Measurements from ENCODE around the gene PNMA8B. TPM values are rescaled to one million over a fixed set of nuclear protein-coding genes. Genes with fewer than 3 reads are reported as not detected.

PNMA8B gene
- total RNA-seq, 4 donors from 2014 or later, result 1.5 to 3.3 (median 1.6) TPM

GRCh38 chr19:46454244-46454643, 41.4 kb downstream of the PNMA8B start:
- WGBS, result 66% methylated on average over 3 of the region's 3 CpGs
- no peaks in the 10 kb centered on the region for H3K36me3 ChIP-seq
- no peak overlapping the region for H3K27ac ChIP-seq (replicated peaks in 1 of 4)
- intact Hi-C loops (cut with DNase I), result no loop called here
- peaks cover 0 to 8% (median 6%) of the 10 kb centered on the region in 4 donors for H3K4me1 ChIP-seq
- TF ChIP-seq POLR2A (IDR thresholded peaks at IDR 0.05; ENCODE audit: low read depth) (no peak), CTCF (IDR thresholded peaks at IDR 0.05) (no peak), EP300 (IDR thresholded peaks at IDR 0.05) (no peak), POLR2AphosphoS5 (IDR thresholded peaks at IDR 0.05) (no peak)
- no peak overlapping the region for H3K4me3 ChIP-seq
- DNase-seq (ENCODE audit: extremely low spot score), result no peak
- no peaks in the 10 kb centered on the region for H3K27me3 ChIP-seq
- no peaks in the 10 kb centered on the region for H3K9me3 ChIP-seq

DNA sequence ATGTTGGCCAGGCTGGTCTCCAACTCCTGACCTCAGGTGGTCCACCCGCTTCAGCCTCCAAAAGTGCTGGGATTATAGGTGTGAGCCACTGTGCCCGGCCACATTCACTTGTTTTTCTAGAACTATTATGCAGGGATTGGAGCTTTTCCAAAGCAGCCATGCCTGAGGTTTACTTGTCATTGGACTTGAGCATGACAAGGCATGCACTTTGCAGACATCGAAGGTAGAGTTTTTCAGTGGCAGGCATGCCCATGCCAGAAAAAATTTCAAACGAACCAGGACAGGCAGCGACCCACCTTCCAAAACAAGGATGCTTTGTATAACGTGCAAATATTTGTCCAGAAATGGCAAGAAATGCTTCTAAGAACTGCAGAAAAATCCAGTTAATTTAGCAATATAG, 42.0 kb downstream of the PNMA8B start:
- Histone ChIP-seq H3K4me3 (no peak overlapping the region), H3K9me3 (no peaks in the 10 kb centered on the region), H3K36me3 (no peaks in the 10 kb centered on the region), H3K27me3 (no peaks in the 10 kb centered on the region), H3K4me1 (peaks cover 0 to 8% (median 6%) of the 10 kb centered on the region in 4 donors), H3K27ac (replicated peaks in 1 of 4) (no peak overlapping the region)
- no peak for DNase-seq (ENCODE audit: extremely low spot score)
- TF ChIP-seq EP300 (IDR thresholded peaks at IDR 0.05), result no peak
- TF ChIP-seq CTCF (IDR thresholded peaks at IDR 0.05), result no peak
- TF ChIP-seq POLR2AphosphoS5 (IDR thresholded peaks at IDR 0.05), result no peak
- no peak for TF ChIP-seq POLR2A (IDR thresholded peaks at IDR 0.05; ENCODE audit: low read depth)
- WGBS, result 86% methylated on average over 4 of the region's 6 CpGs
- intact Hi-C loops (cut with DNase I), result no loop called here

DNA sequence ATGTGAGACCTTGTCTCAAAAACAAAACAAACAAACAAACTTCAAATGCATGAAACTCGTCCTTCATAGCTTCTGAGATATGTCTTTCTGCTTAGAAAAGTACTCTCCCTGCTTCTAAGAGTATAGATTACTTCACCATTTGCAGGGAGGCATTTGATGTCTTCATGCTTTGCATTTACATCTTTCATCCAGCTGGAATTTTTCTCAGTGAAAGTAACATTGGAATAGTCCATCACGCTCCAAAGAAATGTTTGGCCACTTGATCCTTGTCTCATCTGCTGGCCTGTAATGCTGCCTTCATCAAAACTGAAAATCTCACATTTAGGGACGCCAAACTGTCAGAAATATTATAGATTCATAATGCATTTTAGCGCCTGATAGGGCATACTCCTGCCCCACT, 43.5 kb downstream of the PNMA8B start:
- intact Hi-C loops (cut with DNase I), result no loop called here
- no peak for TF ChIP-seq EP300 (IDR thresholded peaks at IDR 0.05)
- 45% methylated on average over 4 of the region's 4 CpGs for WGBS
- Histone ChIP-seq H3K27ac (replicated peaks in 1 of 4) (no peak overlapping the region), H3K4me3 (no peak overlapping the region), H3K27me3 (no peaks in the 10 kb centered on the region), H3K36me3 (no peaks in the 10 kb centered on the region), H3K4me1 (peaks cover 0 to 8% (median 6%) of the 10 kb centered on the region in 4 donors), H3K9me3 (no peaks in the 10 kb centered on the region)
- DNase-seq (ENCODE audit: extremely low spot score), result no peak

- WGBS, result 82% methylated on average over 6 of the region's 6 CpGs
- H3K4me1 ChIP-seq, result peaks cover 0 to 3% (median 2%) of the 10 kb centered on the region in 4 donors
- no peak overlapping the region for H3K4me3 ChIP-seq
- H3K9me3 ChIP-seq, result no peaks in the 10 kb centered on the region
- no peak for DNase-seq (ENCODE audit: extremely low spot score)
- no peak overlapping the region for H3K27ac ChIP-seq (replicated peaks in 1 of 4)
- intact Hi-C loops (cut with DNase I), result no loop called here
- H3K27me3 ChIP-seq, result no peaks in the 10 kb centered on the region
- no peak for TF ChIP-seq POLR2A (IDR thresholded peaks at IDR 0.05; ENCODE audit: low read depth)
- TF ChIP-seq EP300 (IDR thresholded peaks at IDR 0.05), result no peak
- TF ChIP-seq POLR2AphosphoS5 (IDR thresholded peaks at IDR 0.05), result no peak
- no peak for TF ChIP-seq CTCF (IDR thresholded peaks at IDR 0.05)
- H3K36me3 ChIP-seq, result no peaks in the 10 kb centered on the region
These were observed 44.3 kb downstream of the PNMA8B start for GRCh38 chr19:46451352-46451751.

GRCh38 chr19:46450737-46451136, 44.9 kb downstream of the PNMA8B start:
- Histone ChIP-seq H3K36me3 (no peaks in the 10 kb centered on the region), H3K4me1 (no peaks in the 10 kb centered on the region), H3K27ac (replicated peaks in 1 of 4) (no peak overlapping the region), H3K27me3 (no peaks in the 10 kb centered on the region), H3K9me3 (no peaks in the 10 kb centered on the region), H3K4me3 (no peak overlapping the region)
- WGBS, result 83% methylated on average over 5 of the region's 5 CpGs
- no peak for TF ChIP-seq POLR2A (IDR thresholded peaks at IDR 0.05; ENCODE audit: low read depth)
- no peak for TF ChIP-seq POLR2AphosphoS5 (IDR thresholded peaks at IDR 0.05)
- no peak for TF ChIP-seq EP300 (IDR thresholded peaks at IDR 0.05)
- no peak for TF ChIP-seq CTCF (IDR thresholded peaks at IDR 0.05)
- intact Hi-C loops (cut with DNase I), result no loop called here
- DNase-seq (ENCODE audit: extremely low spot score), result no peak

Measured in esophagus muscularis mucosa (tissue), 4 donors.